ENCODE measurements around the gene NUBP1. TPM values are rescaled to one million over a fixed set of nuclear protein-coding genes. Genes with fewer than 3 reads are reported as not detected.

Gene NUBP1
- total RNA-seq, 1 donor, result 13.0 TPM

DNA sequence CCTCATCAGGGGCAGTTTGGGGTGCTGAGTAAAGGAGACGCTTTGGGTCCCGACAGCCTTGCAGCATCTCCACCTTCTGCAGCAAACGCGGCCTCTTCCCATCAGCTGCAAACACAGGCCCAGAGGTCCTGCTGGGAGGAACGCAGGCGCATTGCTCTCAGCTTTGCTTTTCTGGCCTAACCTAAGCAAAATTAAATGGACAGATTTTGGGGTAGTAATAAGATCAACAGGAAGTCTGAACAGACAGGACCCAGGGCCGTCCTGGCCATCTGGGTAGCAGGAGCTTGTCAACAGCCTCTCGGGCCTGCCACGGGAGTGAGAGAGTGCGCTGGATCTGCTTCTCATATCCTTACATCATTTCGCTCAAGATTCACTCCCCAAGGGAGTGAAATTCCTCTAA, 7.2 kb downstream of the NUBP1 start:
- no peak overlapping the region for H3K4me3 ChIP-seq (ENCODE audit: low read depth, low read length)
- no peak for DNase-seq (ENCODE audit: low read depth)
- TF ChIP-seq, protein P1, sequence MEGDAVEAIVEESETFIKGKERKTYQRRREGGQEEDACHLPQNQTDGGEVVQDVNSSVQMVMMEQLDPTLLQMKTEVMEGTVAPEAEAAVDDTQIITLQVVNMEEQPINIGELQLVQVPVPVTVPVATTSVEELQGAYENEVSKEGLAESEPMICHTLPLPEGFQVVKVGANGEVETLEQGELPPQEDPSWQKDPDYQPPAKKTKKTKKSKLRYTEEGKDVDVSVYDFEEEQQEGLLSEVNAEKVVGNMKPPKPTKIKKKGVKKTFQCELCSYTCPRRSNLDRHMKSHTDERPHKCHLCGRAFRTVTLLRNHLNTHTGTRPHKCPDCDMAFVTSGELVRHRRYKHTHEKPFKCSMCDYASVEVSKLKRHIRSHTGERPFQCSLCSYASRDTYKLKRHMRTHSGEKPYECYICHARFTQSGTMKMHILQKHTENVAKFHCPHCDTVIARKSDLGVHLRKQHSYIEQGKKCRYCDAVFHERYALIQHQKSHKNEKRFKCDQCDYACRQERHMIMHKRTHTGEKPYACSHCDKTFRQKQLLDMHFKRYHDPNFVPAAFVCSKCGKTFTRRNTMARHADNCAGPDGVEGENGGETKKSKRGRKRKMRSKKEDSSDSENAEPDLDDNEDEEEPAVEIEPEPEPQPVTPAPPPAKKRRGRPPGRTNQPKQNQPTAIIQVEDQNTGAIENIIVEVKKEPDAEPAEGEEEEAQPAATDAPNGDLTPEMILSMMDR (IDR thresholded peaks at IDR 0.05; ENCODE audit: insufficient read depth, low read depth, low read length), result no peak

DNA sequence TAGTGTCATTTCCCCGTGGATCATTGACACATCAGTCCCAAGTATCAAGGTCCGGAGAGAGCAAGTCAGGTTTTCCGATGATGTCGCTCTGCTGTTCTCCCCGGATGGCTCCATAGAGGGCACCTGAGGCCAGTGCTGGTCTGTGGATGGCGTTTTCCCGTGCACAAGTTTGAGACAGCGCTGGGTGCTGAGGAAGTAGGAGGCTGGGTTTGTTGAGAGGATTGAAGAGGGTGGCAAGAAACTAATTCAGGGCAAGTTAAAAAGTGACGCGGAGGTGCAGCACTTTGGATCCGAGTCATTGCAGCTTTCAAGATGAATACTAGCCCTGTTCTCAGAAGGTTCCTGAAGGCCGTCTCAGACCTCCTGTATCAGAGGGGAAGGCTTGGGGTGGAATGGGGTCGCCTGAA, 7.7 kb downstream of the NUBP1 start:
- no peak for DNase-seq (ENCODE audit: low read depth)
- TF ChIP-seq, protein P1 (IDR thresholded peaks at IDR 0.05; ENCODE audit: insufficient read depth, low read depth, low read length), result no peak
- H3K4me3 ChIP-seq (ENCODE audit: low read depth, low read length), result no peak overlapping the region

DNA sequence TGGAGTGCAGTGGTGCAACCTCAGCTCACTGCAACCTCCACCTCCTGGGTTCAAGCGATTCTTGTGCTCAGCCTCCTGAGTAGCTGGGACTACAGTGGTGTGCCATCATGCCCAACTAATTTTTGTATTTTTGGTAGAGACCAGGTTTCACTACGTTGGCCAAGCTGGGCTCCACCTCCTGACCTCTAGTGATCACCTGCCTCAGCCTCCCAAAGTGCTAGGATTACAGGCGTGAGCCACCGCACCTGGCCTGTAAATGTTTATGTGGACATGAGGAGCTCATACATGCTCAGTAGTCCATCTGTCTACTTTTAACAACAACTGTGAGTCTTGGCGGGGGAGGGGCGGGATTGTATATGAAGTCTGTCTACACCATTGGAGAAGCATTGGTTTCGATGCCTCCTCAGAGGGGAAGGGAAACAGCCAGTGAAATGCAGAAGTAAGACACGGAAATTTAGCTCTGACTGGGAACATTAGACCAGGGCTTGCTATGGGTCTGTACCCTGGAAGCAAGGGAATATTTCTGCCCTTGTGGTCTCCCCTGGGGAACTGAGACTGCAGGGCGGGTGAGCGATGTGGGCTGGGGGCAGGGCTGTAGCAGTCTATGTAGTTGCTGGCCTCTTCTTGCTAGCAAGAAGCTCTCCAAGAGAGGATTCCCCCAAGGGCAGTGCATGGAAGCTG, 9.3 kb downstream of the NUBP1 start:
- no peak overlapping the region for H3K4me3 ChIP-seq (ENCODE audit: low read depth, low read length)
- TF ChIP-seq, protein P1 (IDR thresholded peaks at IDR 0.05; ENCODE audit: insufficient read depth, low read depth, low read length), result no peak
- no peak for DNase-seq (ENCODE audit: low read depth)

DNA sequence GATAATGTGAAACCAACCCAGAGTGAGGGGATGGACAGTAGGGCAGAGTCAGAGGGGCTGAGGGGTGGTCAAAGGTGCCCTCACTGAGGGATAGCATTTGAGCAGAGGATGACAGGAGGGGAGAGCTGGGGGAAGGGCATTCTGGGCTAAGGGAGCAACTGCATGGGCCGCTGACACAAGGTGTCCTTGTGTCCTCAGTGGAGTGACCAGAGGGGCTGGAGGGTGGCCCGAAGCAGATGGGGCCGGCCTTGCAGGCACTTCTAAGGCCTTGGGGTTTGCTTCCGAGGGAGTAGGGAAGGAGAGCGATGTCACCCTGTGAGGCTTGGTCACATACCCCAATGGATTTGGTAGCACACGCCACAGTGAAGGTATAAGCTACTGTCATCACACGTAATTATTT, 10.0 kb downstream of the NUBP1 start:
- no peak for DNase-seq (ENCODE audit: low read depth)
- TF ChIP-seq, protein P1 (IDR thresholded peaks at IDR 0.05; ENCODE audit: insufficient read depth, low read depth, low read length), result no peak
- no peak overlapping the region for H3K4me3 ChIP-seq (ENCODE audit: low read depth, low read length)

DNA sequence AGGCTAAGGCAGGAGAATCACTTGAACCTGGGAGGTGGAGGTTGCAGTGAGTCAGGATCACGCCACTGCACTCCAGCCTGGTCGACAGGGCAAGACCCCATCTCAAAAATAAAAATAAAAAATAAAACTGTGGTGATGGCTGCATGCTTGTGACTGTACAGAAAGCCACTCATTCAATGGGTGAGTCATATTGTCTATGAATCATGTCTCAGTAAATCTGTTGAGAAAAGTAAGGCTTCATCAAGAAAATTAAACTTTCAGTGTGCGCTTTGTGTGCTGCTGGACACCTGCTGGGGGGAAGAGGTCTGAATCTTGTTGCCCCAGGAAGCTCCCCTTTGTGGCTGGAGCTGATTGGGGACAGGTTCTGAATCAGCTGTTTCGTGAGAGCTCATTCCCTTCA, 11.3 kb downstream of the NUBP1 start:
- TF ChIP-seq, protein P1 (IDR thresholded peaks at IDR 0.05; ENCODE audit: insufficient read depth, low read depth, low read length), result no peak
- no peak overlapping the region for H3K4me3 ChIP-seq (ENCODE audit: low read depth, low read length)
- peak; percentile 30 for DNase-seq (ENCODE audit: low read depth)

DNA sequence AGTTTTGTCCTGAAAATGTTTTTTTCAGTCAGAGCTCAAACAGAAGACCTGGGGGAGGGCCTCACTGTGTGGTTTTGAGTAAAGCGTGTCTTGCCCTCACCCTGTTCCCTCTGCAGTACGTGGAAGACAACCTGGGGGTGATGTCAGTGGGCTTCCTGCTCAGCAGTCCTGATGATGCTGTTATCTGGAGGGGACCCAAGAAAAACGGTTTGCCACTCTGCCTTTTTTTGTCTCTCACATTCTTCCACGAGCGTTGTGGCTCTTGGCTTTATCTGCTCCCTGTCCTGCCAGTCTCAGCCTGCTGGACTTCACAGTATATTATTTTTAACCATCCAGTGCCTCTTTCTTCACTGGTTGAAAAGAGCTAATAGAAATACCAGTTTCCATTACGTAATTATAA, 12.9 kb downstream of the NUBP1 start:
- H3K4me3 ChIP-seq (ENCODE audit: low read depth, low read length), result no peak overlapping the region
- no peak for DNase-seq (ENCODE audit: low read depth)
- TF ChIP-seq, protein P1 (IDR thresholded peaks at IDR 0.05; ENCODE audit: insufficient read depth, low read depth, low read length), result no peak

DNA sequence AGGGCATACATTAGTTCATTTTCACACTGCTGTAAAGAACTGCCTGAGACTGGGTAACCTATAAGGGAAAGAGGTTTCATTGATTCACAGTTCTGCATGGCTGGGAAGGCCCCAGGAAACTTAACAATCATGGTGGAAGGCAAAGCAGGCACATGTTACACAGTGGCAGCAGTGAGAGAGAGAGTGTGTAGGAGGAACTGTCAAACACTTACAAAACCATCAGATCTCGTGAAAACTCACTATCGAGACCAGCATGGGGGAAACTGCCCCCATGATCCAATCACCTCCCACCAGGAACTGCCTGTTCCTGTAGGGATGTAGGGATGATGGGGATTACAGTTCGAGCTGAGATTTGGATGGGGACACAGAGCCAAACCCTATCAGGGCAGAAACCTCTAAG, 17.2 kb downstream of the NUBP1 start:
- H3K4me3 ChIP-seq (ENCODE audit: low read depth, low read length), result no peak overlapping the region
- TF ChIP-seq, protein P1 (IDR thresholded peaks at IDR 0.05; ENCODE audit: insufficient read depth, low read depth, low read length), result no peak
- no peak for DNase-seq (ENCODE audit: low read depth)

Data from fibroblast of villous mesenchyme (primary cell).